HepG2 (cell line): ENCODE measurements around the gene CISD3. TPM values are rescaled to one million over a fixed set of nuclear protein-coding genes. Genes with fewer than 3 reads are reported as not detected.

Source experiments
- CEBPG ChIP-seq: IDR thresholded peaks from 2 replicates; pipeline ENCODE4 v1.6.1; 2016
- EHMT2 ChIP-seq: fragments of 200-600 bp; sonication (generic); IDR thresholded peaks from 2 replicates; pipeline ENCODE4 v1.7.0; 2017; ENCODE audit warnings: antibody characterized with exemption, low read depth, low read length, borderline replicate concordance
- FUBP1 ChIP-seq: sonication (generic); formaldehyde crosslinking; IDR thresholded peaks from 2 replicates; pipeline ENCODE4 v1.5.1; 2020; ENCODE audit warnings: missing genetic modification reagents, mild to moderate bottlenecking, borderline replicate concordance
- GATAD2A ChIP-seq: IDR thresholded peaks from 2 replicates; pipeline ENCODE4 v1.6.1; 2016
- KDM2A ChIP-seq: sonication (generic); formaldehyde crosslinking; IDR thresholded peaks from 2 replicates; pipeline ENCODE4 v1.4.0; 2020; ENCODE audit warnings: low read depth, missing genetic modification reagents, borderline replicate concordance
- KLF16 ChIP-seq, 2 experiments: sonication (generic) in 1 of 2; formaldehyde crosslinking in 1 of 2; IDR thresholded peaks; 2 replicates each; pipeline versions ENCODE4 v1.6.1 to v1.8.0; 2016 to 2023; ENCODE audit warnings: missing genetic modification reagents in 2 of 2, missing compliant biosample characterization in 1 of 2
- KLF6 ChIP-seq: IDR thresholded peaks from 2 replicates; pipeline ENCODE4 v1.8.0; 2016; ENCODE audit warnings: missing biosample characterization, missing genetic modification reagents
- MED13 ChIP-seq: sonication (generic); formaldehyde crosslinking; IDR thresholded peaks from 2 replicates; pipeline ENCODE4 v1.5.0; 2020; ENCODE audit warnings: missing genetic modification reagents
- RBM22 ChIP-seq: fragments of 200-400 bp; formaldehyde crosslinking; optimal IDR thresholded peaks from 2 replicates; pipeline ENCODE3; 2017; ENCODE audit warnings: mild to moderate bottlenecking, low read length, moderate library complexity
- RFX3 ChIP-seq: IDR thresholded peaks from 2 replicates; pipeline ENCODE4 v1.6.1; 2016; ENCODE audit warnings: missing biosample characterization, missing genetic modification reagents
- RFX5 ChIP-seq: IDR thresholded peaks from 2 replicates; pipeline ENCODE4 v1.6.1; 2011; ENCODE audit warnings: low read depth, low read length, improper control_type of control experiment
- SKIL ChIP-seq: sonication (generic); formaldehyde crosslinking; IDR thresholded peaks from 2 replicates; pipeline ENCODE4 v1.8.0; 2022; ENCODE audit warnings: missing genetic modification reagents, mild to moderate bottlenecking, moderate library complexity, borderline replicate concordance
- SMARCE1 ChIP-seq: fragments of 450-650 bp; IDR thresholded peaks from 2 replicates; pipeline ENCODE4 v1.6.1; 2017; ENCODE audit warnings: borderline replicate concordance
- TAF1 ChIP-seq: sonication (generic); formaldehyde crosslinking; IDR thresholded peaks from 2 replicates; pipeline ENCODE4 v1.4.0; 2020; ENCODE audit warnings: missing genetic modification reagents
- TBX2 ChIP-seq: sonication (generic); formaldehyde crosslinking; IDR thresholded peaks from 2 replicates; pipeline ENCODE4 v1.5.0; 2020; ENCODE audit warnings: missing genetic modification reagents, mild to moderate bottlenecking, borderline replicate concordance
- ZBTB38 ChIP-seq: sonication (generic); formaldehyde crosslinking; IDR thresholded peaks from 2 replicates; pipeline ENCODE4 v1.5.1; 2020; ENCODE audit warnings: mild to moderate bottlenecking, missing genetic modification reagents
- ZNF430 ChIP-seq: sonication (generic); formaldehyde crosslinking; IDR thresholded peaks from 2 replicates; pipeline ENCODE4 v1.9.0; 2021; ENCODE audit warnings: mild to moderate bottlenecking, missing genetic modification reagents
- ZNF580 ChIP-seq: IDR thresholded peaks from 2 replicates; pipeline ENCODE4 v1.6.1; 2016; ENCODE audit warnings: low read depth, borderline replicate concordance
- polyA plus RNA-seq, 8 experiments: library from polyadenylated mRNA; depleted of rRNA in 3 of 8; stranded (reverse) in 7 of 8; unstranded in 1 of 8; fragments of >200 nt; fragmentation: Illumina TruSeq in 4 of 8; extraction: Trizol in 4 of 8; gene quantifications; 2 replicates each; pipeline versions ENCODE4 v1.2.1 to v1.2.3, GENCODE V29; 2011 to 2016; ENCODE audit warnings: low read depth in 4 of 8, missing spikeins in 1 of 8, mixed read lengths in 1 of 8; ENCODE audit not compliant: insufficient read depth in 1 of 8
- total RNA-seq, 5 experiments: library from RNA; depleted of rRNA; stranded (reverse); fragments of >200 nt; fragmentation: Illumina TruSeq; extraction: Trizol; gene quantifications; 2 replicates each; pipeline ENCODE4 v1.2.3, GENCODE V29; 2016; ENCODE audit warnings: low read depth in 1 of 5
- TF ChIP-seq, protein P1 (sequence below): sonication (generic); formaldehyde crosslinking; IDR thresholded peaks from 2 replicates; pipeline ENCODE4 v1.4.0; 2020; ENCODE audit warnings: missing genetic modification reagents, borderline replicate concordance
- TF ChIP-seq, protein P2 (sequence below): sonication (generic); formaldehyde crosslinking; IDR thresholded peaks from 2 replicates; pipeline ENCODE4 v1.4.0; 2020; ENCODE audit warnings: missing genetic modification reagents

Gene CISD3
- total and polyA plus RNA-seq, 2 of the 13 experiments (the other 11 are each of a cell fraction or from before 2014, with no cell fraction given), result 30.0 to 34.1 TPM

GRCh38 chr17:38746004-38746848, 16.1 kb downstream of the CISD3 start (continued):
- TF ChIP-seq SKIL (CRISPR knock-in tag) (peak; percentile 80), RFX5 (peak; percentile 58; the same call in 1 of the 2 replicates), RBM22 (peak; percentile 88), KLF16 (CRISPR knock-in tag; IDR thresholded peaks at IDR 0.05) (peak in 1 of 2 experiments; percentile 92; a peak in 2 of 4 replicates), CEBPG (CRISPR knock-in tag) (peak; percentile 37; the same call in 1 of the 2 replicates), SMARCE1 (no peak), ZNF430 (peak; percentile 71), KLF6 (CRISPR knock-in tag) (0 out of 2 replicates have a peak, but pooled peaks have one; percentile 46), GATAD2A (CRISPR knock-in tag) (peak; percentile 74), EHMT2 (no peak), MED13 (CRISPR knock-in tag) (peak; percentile 52; the same call in 1 of the 2 replicates), ZNF580 (CRISPR knock-in tag) (peak; percentile 68; the same call in 1 of the 2 replicates), TAF1 (CRISPR knock-in tag) (peak; percentile 32; the same call in 1 of the 2 replicates), FUBP1 (CRISPR knock-in tag) (peak; percentile 14; the same call in 1 of the 2 replicates), RFX3 (CRISPR knock-in tag) (peak; percentile 94), KDM2A (CRISPR knock-in tag) (peak; percentile 16; the same call in 1 of the 2 replicates), ZBTB38 (CRISPR knock-in tag) (peak; percentile 44; the same call in 1 of the 2 replicates), TBX2 (CRISPR knock-in tag) (peak; percentile 43; the same call in 1 of the 2 replicates)
- TF ChIP-seq, protein P1, sequence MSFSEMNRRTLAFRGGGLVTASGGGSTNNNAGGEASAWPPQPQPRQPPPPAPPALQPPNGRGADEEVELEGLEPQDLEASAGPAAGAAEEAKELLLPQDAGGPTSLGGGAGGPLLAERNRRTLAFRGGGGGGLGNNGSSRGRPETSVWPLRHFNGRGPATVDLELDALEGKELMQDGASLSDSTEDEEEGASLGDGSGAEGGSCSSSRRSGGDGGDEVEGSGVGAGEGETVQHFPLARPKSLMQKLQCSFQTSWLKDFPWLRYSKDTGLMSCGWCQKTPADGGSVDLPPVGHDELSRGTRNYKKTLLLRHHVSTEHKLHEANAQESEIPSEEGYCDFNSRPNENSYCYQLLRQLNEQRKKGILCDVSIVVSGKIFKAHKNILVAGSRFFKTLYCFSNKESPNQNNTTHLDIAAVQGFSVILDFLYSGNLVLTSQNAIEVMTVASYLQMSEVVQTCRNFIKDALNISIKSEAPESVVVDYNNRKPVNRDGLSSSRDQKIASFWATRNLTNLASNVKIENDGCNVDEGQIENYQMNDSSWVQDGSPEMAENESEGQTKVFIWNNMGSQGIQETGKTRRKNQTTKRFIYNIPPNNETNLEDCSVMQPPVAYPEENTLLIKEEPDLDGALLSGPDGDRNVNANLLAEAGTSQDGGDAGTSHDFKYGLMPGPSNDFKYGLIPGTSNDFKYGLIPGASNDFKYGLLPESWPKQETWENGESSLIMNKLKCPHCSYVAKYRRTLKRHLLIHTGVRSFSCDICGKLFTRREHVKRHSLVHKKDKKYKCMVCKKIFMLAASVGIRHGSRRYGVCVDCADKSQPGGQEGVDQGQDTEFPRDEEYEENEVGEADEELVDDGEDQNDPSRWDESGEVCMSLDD (CRISPR knock-in tag), result no peak
- TF ChIP-seq, protein P2, sequence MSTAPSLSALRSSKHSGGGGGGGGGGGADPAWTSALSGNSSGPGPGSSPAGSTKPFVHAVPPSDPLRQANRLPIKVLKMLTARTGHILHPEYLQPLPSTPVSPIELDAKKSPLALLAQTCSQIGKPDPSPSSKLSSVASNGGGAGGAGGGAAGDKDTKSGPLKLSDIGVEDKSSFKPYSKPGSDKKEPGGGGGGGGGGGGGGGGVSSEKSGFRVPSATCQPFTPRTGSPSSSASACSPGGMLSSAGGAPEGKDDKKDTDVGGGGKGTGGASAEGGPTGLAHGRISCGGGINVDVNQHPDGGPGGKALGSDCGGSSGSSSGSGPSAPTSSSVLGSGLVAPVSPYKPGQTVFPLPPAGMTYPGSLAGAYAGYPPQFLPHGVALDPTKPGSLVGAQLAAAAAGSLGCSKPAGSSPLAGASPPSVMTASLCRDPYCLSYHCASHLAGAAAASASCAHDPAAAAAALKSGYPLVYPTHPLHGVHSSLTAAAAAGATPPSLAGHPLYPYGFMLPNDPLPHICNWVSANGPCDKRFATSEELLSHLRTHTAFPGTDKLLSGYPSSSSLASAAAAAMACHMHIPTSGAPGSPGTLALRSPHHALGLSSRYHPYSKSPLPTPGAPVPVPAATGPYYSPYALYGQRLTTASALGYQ, result peak; percentile 29; the same call in 1 of the 2 replicates
